HG03432 (cell line): ENCODE measurements around the gene GRM7.

Experiments
- ATAC-seq: cut with Tn5 transposase; IDR thresholded peaks from one replicate; pipeline ENCODE4 v1.9.1; 2021; ENCODE audit warnings: mild to moderate bottlenecking, moderate library complexity; ENCODE audit not compliant: unreplicated experiment

GRM7 gene

GRCh38 chr3:7562892-7563291 is 702.0 kb downstream of the GRM7 start:
- ATAC-seq: no peak

DNA sequence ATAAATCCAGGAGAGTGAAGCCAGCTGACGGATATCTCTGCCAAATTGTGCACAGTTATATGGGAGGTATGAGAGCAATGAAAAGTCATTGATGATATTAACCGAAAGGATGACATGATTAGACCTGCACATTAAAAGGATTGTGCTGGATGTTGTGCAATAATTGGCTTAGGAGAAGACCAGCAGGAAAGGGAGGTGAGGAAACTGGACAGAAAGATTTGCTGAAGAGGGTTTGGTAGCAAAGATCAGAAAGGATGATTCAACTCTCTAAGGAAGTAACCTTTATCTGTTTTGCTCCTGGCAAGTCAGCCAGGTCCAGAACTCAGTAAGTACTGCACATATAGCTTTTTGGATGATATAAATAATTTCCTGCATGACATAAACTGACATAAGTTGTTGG is 704.7 kb downstream of the GRM7 start:
- no peak for ATAC-seq

DNA sequence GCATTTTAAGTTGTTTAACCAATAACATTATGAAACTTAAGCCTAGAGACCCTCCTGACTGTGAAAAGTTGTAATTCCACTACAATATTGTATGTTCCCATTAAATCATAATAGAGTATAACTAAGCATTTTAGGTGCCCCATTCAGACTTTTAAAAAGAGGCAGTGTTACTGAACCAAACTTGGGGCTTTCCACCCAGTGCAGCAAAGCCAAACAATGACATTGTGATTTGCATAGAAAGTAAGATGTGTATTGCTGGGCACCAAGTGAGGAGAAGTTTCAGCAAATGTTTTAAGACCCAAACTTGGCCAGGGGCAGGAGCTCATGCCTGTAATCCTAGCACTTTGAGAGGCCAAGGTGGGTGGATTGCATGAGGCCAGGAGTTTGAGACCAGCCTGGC is 706.2 kb downstream of the GRM7 start:
- peak; percentile 83 for ATAC-seq

DNA sequence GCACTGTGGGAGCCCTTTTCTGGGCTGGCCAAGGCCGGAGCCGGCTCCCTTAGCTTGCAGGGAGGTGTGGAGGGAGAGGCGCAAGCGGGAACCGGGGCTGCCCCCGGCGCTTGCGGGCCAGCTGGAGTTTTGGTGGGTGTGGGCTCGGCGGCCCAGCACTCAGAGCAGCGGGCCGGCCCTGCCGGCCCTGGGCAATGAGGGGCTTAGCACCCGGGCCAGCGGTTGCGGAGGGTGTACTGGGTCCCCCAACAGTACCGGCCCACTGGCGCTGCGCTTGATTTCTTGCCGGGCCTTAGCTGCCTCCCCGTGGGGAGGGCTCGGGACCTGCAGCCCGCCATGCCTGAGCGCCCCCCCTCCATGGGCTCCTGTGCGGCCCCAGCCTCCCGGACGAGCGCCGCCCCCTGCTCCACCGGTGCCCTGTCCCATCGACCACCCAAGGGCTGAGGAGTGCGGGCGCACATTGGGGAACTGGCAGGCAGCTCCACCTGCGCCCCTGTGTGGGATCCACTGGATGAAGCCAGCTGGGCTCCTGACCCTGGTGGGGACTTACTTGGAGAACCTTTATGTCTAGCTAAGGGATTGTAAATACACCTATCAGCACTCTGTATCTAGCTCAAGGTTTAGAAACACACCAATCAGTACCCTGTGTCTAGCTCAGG is 707.7 kb downstream of the GRM7 start:
- ATAC-seq: no peak

DNA sequence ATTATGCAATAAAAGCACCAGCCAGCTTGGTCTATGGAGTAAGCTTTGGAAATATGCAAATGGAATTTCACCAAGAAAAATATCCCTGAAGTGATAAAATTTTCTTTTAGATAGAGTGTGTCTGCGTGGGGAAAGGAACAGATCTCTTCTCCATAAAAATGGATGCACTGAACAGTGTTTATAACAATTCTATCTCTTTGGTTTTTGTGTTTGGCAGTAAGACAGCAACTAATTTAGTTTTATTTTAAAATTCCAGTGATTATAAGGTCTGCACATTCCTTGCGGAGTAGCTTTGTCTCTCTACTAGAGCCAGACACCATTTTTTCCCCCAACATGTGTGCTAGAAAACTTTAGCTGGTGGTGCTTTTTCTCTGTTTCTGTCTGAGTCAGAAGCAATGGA is 712.4 kb downstream of the GRM7 start:
- no peak for ATAC-seq

DNA sequence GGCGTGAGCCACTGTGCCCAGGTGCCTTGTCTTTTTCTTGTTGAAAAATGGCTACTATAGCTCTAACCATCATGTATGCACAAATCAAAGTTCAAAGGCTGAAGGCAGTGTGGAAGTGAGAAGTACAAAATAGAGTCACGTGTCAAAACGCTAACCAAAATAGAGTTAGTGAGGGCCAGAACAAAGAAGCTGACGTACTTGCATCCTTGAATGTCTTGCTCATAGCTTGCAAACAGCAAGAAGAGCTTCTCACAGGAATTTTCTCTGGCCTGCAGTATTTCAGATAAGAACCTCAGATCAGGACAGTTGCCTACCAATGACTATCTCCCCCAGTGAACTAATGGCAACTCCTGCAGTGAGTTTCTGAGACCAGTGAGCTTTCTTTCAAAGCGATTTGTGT is 713.5 kb downstream of the GRM7 start:
- no peak for ATAC-seq

DNA sequence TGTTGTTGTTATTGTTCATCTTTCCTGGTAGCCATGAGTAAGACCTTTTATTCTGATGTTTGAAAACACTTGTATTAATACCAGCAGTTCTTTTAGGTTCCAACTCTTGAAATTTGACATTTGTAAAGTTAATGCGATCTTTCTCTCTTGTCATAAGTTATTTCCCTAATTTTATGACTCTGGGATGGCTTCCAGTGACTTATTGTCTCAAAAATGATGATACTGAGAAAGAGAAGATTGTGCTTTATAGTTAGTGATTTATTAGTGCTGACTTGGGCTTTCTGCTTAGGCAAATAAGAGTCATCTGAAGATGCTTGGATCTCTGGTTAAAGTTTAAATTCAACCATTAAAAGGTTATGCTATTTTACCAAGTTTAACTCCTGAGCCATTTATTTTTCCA is 715.2 kb downstream of the GRM7 start:
- no peak for ATAC-seq

GRCh38 chr3:7576506-7576905 is 715.6 kb downstream of the GRM7 start:
- ATAC-seq: no peak

- ATAC-seq: no peak
Observed at GRCh38 chr3:7577513-7577912, 716.6 kb downstream of the GRM7 start.

DNA sequence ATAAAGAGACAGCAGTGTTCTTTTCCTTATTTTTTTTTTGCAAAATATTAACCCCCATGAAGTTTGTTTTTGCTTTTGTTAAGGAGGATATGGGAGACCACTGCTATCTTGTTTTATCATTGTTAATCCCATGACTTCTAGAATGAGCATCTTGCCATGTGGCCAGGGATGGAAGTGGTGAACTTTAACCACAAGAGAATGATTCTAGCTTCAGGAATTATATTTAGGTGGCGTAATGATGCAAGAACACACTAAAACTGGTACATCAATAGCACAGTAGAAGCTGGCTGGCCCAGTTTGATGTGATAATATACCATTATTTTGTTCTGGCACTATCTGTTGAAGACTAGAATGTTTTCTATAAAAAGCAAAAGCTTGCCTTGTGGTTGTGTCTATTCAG is 720.9 kb downstream of the GRM7 start:
- ATAC-seq: no peak

- ATAC-seq: no peak
Observed at GRCh38 chr3:7585052-7585451, 724.1 kb downstream of the GRM7 start.

DNA sequence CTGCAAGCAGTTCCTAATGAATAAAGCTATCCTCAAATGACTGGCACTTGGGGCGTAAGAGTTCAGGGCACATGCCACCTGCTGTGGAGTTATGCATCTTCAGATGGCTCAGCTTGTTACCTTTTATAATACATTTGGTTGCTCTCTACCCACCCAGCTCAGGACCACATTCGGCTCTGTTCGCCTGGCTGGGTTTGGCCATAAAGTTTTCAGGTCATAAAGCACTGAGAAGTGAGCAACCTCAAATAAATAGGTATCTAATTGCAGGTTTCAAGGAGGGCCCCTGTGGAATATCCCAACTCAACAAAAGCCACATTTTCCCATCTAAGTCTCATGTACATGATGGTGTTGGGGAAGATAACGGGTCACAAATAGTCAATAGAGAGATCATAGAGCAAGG is 727.3 kb downstream of the GRM7 start:
- ATAC-seq: no peak

DNA sequence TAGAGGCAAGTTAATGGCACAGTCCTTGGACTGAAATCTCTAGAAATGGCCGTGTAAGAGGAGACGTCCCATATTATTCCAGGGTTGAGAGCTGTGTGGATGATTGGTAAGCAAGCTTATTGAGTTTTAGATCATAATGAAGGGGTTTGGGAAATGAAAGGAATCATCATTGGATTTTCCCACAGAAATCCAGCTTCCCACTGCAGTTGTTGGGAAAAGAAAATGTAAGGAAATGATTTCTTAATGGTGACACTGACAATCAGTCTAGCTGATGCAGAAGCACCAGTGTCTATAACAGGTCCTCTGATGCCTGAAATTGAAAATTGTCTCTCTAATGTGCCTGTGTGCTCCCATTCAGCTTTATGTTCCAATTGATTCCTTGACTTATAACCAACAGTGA is 728.6 kb downstream of the GRM7 start:
- ATAC-seq: no peak

GRCh38 chr3:7602297-7602696 is 741.4 kb downstream of the GRM7 start:
- ATAC-seq: no peak

GRCh38 chr3:7607083-7607482 is 746.2 kb downstream of the GRM7 start:
- ATAC-seq: no peak

- ATAC-seq: no peak
Observed at GRCh38 chr3:7607676-7608075, 746.8 kb downstream of the GRM7 start.

DNA sequence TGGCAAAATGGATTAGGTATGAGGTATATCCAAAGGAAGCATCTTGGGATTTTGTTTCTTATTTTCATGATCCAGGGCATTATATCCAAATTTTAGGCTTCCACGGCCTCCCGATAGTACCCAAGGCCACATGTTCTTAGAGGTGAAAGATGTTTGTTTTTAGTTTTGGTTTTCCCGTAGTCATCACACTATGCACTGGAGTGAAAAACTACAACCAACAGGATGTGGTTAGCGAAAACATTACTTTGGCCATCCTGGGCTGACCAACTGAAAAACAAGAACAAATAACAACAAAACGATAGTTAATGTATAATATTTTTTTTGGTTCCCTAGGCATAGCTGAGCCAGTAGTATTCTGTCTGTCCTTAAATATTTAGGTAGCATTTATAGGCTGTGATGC is 749.7 kb downstream of the GRM7 start:
- ATAC-seq: no peak

DNA sequence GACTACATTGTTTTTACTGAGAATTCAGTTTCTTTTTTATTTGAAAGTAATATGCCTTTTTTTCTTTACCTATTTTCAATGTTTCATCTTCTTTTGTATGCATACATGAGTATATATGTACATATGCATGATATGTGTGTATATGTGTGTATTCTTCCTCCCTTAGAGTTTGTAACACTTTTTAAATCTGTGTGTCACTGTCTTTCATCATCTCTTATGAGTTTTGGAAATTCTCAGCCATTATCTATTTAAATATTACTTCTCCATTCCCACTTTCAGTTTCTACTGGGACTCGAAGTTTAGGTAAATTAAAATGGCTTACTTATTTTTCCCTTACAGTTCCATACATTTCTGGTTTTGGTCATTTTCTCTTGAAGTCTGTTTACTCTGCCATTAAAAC is 754.1 kb downstream of the GRM7 start:
- no peak for ATAC-seq

DNA sequence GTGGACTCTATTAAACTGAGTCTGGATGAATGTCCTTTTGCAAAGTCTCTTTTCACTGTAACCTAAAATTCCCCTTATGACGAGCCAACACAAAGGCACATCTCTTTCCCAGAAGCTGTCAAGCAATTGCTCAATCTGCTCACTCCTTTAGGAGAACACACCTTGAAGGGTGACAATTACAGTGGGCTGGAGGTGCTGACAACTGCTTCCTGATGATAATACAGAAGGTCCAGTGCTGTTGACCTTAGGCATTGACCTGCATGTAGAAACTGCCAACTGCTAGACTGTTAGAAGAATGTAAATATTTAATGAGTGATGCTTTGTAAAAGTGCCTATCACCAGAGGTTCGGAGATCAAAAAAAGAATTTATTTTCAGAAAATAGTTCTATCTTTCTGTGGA is 757.7 kb downstream of the GRM7 start:
- no peak for ATAC-seq

DNA sequence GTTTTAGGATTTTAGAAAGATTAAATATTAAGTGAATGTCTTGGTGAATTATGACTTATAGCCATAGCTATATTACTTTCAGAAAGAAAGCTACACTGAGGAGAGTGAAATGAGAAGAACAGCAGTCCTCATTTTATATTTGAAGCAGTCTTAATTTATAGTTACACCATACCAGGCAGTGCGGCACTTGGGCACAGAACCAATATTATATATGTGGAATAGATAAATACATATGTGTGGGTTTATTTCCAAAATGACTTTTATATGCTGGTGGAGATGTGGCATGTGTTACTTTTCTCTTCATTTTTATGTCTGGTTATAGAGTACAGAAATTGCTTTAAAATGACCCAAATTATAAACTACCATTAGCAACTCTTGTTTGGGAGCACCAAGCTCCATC is 759.5 kb downstream of the GRM7 start:
- no peak for ATAC-seq

DNA sequence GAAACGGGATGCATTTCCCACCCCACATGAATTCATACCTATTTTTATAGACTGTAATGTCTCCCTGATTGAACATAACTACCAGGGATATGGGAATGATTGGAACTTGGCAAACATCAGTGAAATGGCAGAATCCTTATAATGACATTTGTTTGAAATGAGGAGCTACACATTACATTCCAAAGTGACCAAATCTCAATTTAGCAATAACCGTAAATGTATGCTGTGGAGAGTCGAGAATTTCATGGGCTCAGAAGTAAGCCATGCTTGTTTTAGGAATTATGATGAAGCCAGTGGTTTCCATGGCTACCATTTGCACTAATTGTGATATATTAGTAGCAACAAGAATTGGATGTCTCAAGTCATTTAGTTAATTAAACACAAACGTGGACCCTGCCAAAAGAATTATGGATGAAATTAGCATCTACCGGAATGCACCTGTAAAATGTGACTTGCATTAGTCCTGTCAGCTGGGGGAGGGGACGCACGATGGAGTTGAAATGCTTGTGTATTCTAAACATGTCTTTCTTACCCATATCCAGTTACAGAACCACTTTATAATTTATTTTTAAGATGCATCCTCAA is 760.2 kb downstream of the GRM7 start:
- ATAC-seq: no peak

DNA sequence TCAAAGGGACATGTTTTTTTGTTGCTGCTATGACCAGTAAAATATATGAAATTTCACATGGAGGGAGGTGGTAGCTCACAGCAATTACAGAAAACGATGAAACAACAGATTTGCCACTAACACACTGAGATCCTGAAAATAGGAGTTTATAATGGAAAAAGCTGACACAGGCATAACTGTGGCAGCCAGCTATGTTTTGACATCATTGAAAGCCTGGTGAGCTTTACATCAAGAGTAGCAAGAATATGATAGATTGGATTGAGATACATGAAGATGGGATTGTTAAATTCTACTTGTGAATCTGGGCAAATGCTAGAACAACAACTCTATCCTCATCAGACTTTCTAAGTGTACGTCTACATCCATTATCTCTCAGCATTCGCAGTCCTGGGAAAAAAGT is 760.7 kb downstream of the GRM7 start:
- no peak for ATAC-seq

DNA sequence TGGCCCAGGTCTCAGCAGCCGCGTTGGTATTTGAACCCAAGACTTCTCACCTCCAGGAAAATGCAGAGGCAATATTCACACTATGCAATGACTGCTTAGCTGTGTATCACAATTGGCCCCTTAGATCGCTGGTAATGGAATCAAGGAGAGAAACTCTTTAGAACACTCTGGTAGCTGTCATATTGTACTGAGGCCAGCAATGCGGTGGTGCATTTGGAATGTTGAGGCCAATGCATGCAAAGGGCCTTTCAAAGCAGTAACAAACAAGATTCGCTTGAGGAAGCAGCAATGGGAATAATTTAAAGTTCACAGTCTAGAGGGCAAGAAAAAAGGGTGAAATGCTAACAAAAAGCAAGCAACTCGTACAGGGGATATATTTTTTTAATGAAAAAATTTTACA is 764.1 kb downstream of the GRM7 start:
- ATAC-seq: no peak
